HepG2 (cell line): ENCODE results near the gene CARS1. TPM values are rescaled to one million over a fixed set of nuclear protein-coding genes. Genes with fewer than 3 reads are reported as not detected.

Source experiments
- ATAC-seq: fragments of 200-7000 bp; cut with Tn5 transposase; 3 replicates; pipeline ENCODE4 v1.9.1; 2020; ENCODE audit warnings: mild to moderate bottlenecking, moderate library complexity
- BruUV-seq: library from RNA; stranded (reverse); fragments of 400-500 nt; replicated peaks from 2 replicates; lab custom pipeline; 2021; lab: Mats Ljungman, UMichigan
- CTCF ChIA-PET: fragments of 300-600 bp; formaldehyde crosslinking; extraction: SDS; loops from one replicate; lab custom pipeline; 2021; ENCODE audit warnings: low total read pairs, inconsistent platforms, low intra/inter-chr PET ratio; lab: Yijun Ruan, JAX
- POLR2A ChIA-PET: fragments of 350-600 bp; sonication (Branson Sonifier 250); formaldehyde crosslinking; loops from one replicate; lab custom pipeline; 2020; ENCODE audit warnings: antibody characterized with exemption, inconsistent platforms; lab: Yijun Ruan, JAX
- DNase-seq: peaks from one replicate; pipeline ENCODE4 v3.0.0-alpha.2; 2015; ENCODE audit warnings: low spot score
- FAIRE-seq: peaks from 3 replicates; lab custom pipeline; 2011; peaks lifted over from hg19 to GRCh38; lab: Jason Lieb, UNC
- H2AFZ ChIP-seq: one replicate; pipeline ENCODE4 v1.6.1; 2011; ENCODE audit warnings: low read length, inconsistent platforms
- H3K27ac ChIP-seq: fragments of 300-600 bp; 3 replicates; pipeline ENCODE4 v1.8.0; 2011; ENCODE audit warnings: mixed run types, mild to moderate bottlenecking, mixed read lengths, low read length, inconsistent platforms; ENCODE audit not compliant: insufficient read depth; ENCODE audit errors: extremely low read length
- H3K27me3 ChIP-seq, 2 experiments: fragments of 200-600 bp in 1 of 2; 2 replicates in 1 of 2; 3 replicates in 1 of 2; pipeline versions ENCODE4 v1.6.0 to v1.8.0; 2011; ENCODE audit warnings: low read length in 2 of 2, mild to moderate bottlenecking in 2 of 2, moderate library complexity in 2 of 2, inconsistent platforms in 1 of 2; ENCODE audit not compliant: insufficient read depth in 2 of 2, control insufficient read depth in 1 of 2
- H3K36me3 ChIP-seq, 2 experiments: fragments of 200-600 bp in 1 of 2; replicated peaks in 1 of 2; 2 replicates in 1 of 2; 3 replicates in 1 of 2; pipeline versions ENCODE4 v1.5.1 to v1.8.0; 2011; ENCODE audit warnings: low read length in 2 of 2, inconsistent platforms in 1 of 2; ENCODE audit not compliant: insufficient read depth in 2 of 2, control insufficient read depth in 1 of 2
- H3K4me1 ChIP-seq: 2 replicates; pipeline ENCODE4 v1.5.1; 2012; ENCODE audit warnings: low read length, inconsistent platforms; ENCODE audit not compliant: insufficient read depth
- H3K4me2 ChIP-seq: 2 replicates; pipeline ENCODE4 v1.6.0; 2011; ENCODE audit warnings: low read depth, low read length, inconsistent platforms
- H3K4me3 ChIP-seq, 3 experiments: fragments of 200-600 bp in 1 of 3; sonication (generic), shearing (Covaris generic) in 1 of 3; replicated peaks in 1 of 3; 2 replicates each; pipeline ENCODE4 v1.5.1; 2011 to 2016; ENCODE audit warnings: low read length in 3 of 3, inconsistent platforms in 2 of 3, low read depth in 2 of 3, mild to moderate bottlenecking in 2 of 3, control low read depth in 1 of 3, mixed read lengths in 1 of 3; ENCODE audit not compliant: insufficient read depth in 1 of 3
- H3K79me2 ChIP-seq: one replicate; pipeline ENCODE4 v1.6.1; 2011; ENCODE audit warnings: low read length, inconsistent platforms; ENCODE audit not compliant: insufficient read depth
- H3K9ac ChIP-seq: 2 replicates; pipeline ENCODE4 v1.6.0; 2011; ENCODE audit warnings: mild to moderate bottlenecking, low read depth, low read length, inconsistent platforms; ENCODE audit not compliant: insufficient read depth
- H3K9me3 ChIP-seq: 2 replicates; pipeline ENCODE4 v1.5.1; 2012; ENCODE audit warnings: mild to moderate bottlenecking, low read length
- H4K20me1 ChIP-seq: 2 replicates; pipeline ENCODE4 v1.6.0; 2011; ENCODE audit warnings: inconsistent platforms, mild to moderate bottlenecking, low read length, moderate library complexity; ENCODE audit not compliant: insufficient read depth
- ATF7 ChIP-seq, 2 experiments: fragments of 450-650 bp in 1 of 2; sonication (generic) in 1 of 2; formaldehyde crosslinking in 1 of 2; IDR thresholded peaks; 2 replicates each; pipeline versions ENCODE4 v1.4.0 to v1.6.1; 2016 to 2020; ENCODE audit warnings: antibody characterized with exemption in 1 of 2, mild to moderate bottlenecking in 1 of 2, missing genetic modification reagents in 1 of 2
- ELF1 ChIP-seq: sonication (generic); formaldehyde crosslinking; IDR thresholded peaks from 2 replicates; pipeline ENCODE4 v1.4.0; 2020; ENCODE audit warnings: missing genetic modification reagents
- KLF12 ChIP-seq: sonication (generic); formaldehyde crosslinking; IDR thresholded peaks from 2 replicates; pipeline ENCODE4 v1.4.0; 2020; ENCODE audit warnings: missing genetic modification reagents, borderline replicate concordance
- KLF6 ChIP-seq: IDR thresholded peaks from 2 replicates; pipeline ENCODE4 v1.8.0; 2016; ENCODE audit warnings: missing biosample characterization, missing genetic modification reagents
- MAFK ChIP-seq, 2 experiments: IDR thresholded peaks in 1 of 2; conservative IDR thresholded peaks in 1 of 2; 2 replicates each; pipeline ENCODE4 v1.6.1; 2011; ENCODE audit warnings: improper control_type of control experiment in 2 of 2, low read length in 2 of 2
- REL ChIP-seq: sonication (generic); formaldehyde crosslinking; conservative IDR thresholded peaks from 2 replicates; pipeline ENCODE4 v1.8.0; 2022; ENCODE audit warnings: mild to moderate bottlenecking, missing genetic modification reagents, moderate library complexity
- SAP130 ChIP-seq: IDR thresholded peaks from 2 replicates; pipeline ENCODE4 v1.6.1; 2016; ENCODE audit warnings: low read depth
- SNAPC5 ChIP-seq: sonication (generic); formaldehyde crosslinking; IDR thresholded peaks from 2 replicates; pipeline ENCODE4 v1.8.1; 2023; ENCODE audit warnings: mild to moderate bottlenecking, missing genetic modification reagents, borderline replicate concordance
- SRSF9 ChIP-seq: fragments of 200-400 bp; formaldehyde crosslinking; IDR thresholded peaks from 2 replicates; pipeline ENCODE4 v1.6.1; 2018; ENCODE audit warnings: borderline replicate concordance, mild to moderate bottlenecking, low read depth, low read length; ENCODE audit not compliant: insufficient read depth, poor library complexity, severe bottlenecking
- ZBED4 ChIP-seq: sonication (generic); formaldehyde crosslinking; IDR thresholded peaks from 2 replicates; pipeline ENCODE4 v1.4.0; 2020; ENCODE audit warnings: missing genetic modification reagents, borderline replicate concordance
- ZNF224 ChIP-seq: sonication (generic); formaldehyde crosslinking; IDR thresholded peaks from 2 replicates; pipeline ENCODE4 v1.5.0; 2020; ENCODE audit warnings: mild to moderate bottlenecking, missing genetic modification reagents
- ZNF616 ChIP-seq: sonication (generic); formaldehyde crosslinking; IDR thresholded peaks from 2 replicates; pipeline ENCODE4 v1.5.0; 2020; ENCODE audit warnings: low read depth, mild to moderate bottlenecking, missing genetic modification reagents
- ZNF883 ChIP-seq: sonication (generic); formaldehyde crosslinking; IDR thresholded peaks from 2 replicates; pipeline ENCODE4 v1.5.1; 2020; ENCODE audit warnings: mild to moderate bottlenecking, missing genetic modification reagents; ENCODE audit errors: not compliant biosample characterization
- ZSCAN21 ChIP-seq: sonication (generic); formaldehyde crosslinking; IDR thresholded peaks from 2 replicates; pipeline ENCODE4 v1.8.0; 2022; ENCODE audit warnings: mild to moderate bottlenecking, missing genetic modification reagents, moderate library complexity, borderline replicate concordance
- WGBS: methylation state at CpG from one replicate; pipeline ENCODE4 v1.1.6; 2017; ENCODE audit warnings: low lambda C conversion rate; 5-methylcytosine and 5-hydroxymethylcytosine counted together
- in situ Hi-C: cut with HindIII; loops from 2 replicates; pipeline ENCODE4 v1.10.0; 2017; ENCODE audit warnings: low pct_unique_long_range_greater_than_20kb; ENCODE audit not compliant: extremely low pct_ligation_motif_present
- intact Hi-C: fragments of 100-400 bp; cut with micrococcal nuclease; formaldehyde crosslinking; loops from one replicate; pipeline ENCODE4 v1.10.0; 2022; ENCODE audit not compliant: unreplicated experiment
- polyA plus RNA-seq, 8 experiments: library from polyadenylated mRNA; depleted of rRNA in 3 of 8; stranded (reverse) in 7 of 8; unstranded in 1 of 8; fragments of >200 nt; fragmentation: Illumina TruSeq in 4 of 8; extraction: Trizol in 4 of 8; gene quantifications; 2 replicates each; pipeline versions ENCODE4 v1.2.1 to v1.2.3, GENCODE V29; 2011 to 2016; ENCODE audit warnings: low read depth in 4 of 8, missing spikeins in 1 of 8, mixed read lengths in 1 of 8; ENCODE audit not compliant: insufficient read depth in 1 of 8
- total RNA-seq, 5 experiments: library from RNA; depleted of rRNA; stranded (reverse); fragments of >200 nt; fragmentation: Illumina TruSeq; extraction: Trizol; gene quantifications; 2 replicates each; pipeline ENCODE4 v1.2.3, GENCODE V29; 2016; ENCODE audit warnings: low read depth in 1 of 5

Gene CARS1
- total and polyA plus RNA-seq, 2 of the 13 experiments (the other 11 are each of a cell fraction or from before 2014, with no cell fraction given): 33.8 to 47.0 TPM

DNA sequence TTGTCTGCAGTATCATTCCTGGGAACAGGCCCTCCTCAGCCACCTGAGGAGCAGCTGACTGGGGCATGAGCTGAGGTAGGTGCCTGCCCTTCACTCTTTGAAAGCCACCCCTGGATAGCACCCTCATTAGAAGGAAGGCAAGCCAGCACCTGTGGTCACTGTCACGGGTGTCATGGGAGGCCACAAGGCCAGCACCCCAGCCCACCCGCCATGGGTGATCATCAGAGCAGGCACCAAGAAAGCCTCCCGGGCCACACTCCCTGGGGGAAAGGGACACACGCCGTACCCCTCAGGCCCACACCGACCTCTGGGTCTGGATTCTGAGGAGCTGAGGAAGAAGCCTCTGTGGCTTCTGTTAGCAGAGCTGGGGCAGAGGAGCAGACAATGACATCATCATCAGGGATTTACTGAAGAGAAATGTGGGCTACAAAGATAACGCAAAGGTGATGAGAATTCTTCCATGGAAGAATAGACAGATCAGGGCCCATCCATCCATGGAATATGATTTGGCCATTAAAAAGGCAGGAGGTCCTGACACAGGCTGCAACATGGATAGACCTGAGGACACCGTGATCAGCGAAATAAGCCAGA lies 48.4 kb downstream of the CARS1 start:
- ChIA-PET POLR2A (no interaction called here), CTCF (no interaction called here)
- Histone ChIP-seq H2AFZ (no peak overlapping the region), H3K9me3 (no peaks in the 10 kb centered on the region), H3K27ac (no peak overlapping the region), H3K36me3 (peaks cover 14 to 56% of the 10 kb centered on the region in 2 experiments), H4K20me1 (no peaks in the 10 kb centered on the region), H3K79me2 (no peaks in the 10 kb centered on the region), H3K9ac (no peak overlapping the region), H3K4me3 (no peak overlapping the region), H3K27me3 (no peaks in the 10 kb centered on the region), H3K4me1 (no peaks in the 10 kb centered on the region), H3K4me2 (no peak overlapping the region)
- BruUV-seq: no TSS peak
- in situ Hi-C loops (no loop called here), intact Hi-C loops (no loop called here)
- FAIRE-seq (no peak), DNase-seq (no peak), ATAC-seq (no peak)
- TF ChIP-seq KLF6 (CRISPR knock-in tag) (no peak), ATF7 (IDR thresholded peaks at IDR 0.05) (peak; percentile 87), ATF7 (CRISPR knock-in tag; IDR thresholded peaks at IDR 0.05) (no peak)
- WGBS: 95% methylated on average over 5 of the region's 9 CpGs

DNA sequence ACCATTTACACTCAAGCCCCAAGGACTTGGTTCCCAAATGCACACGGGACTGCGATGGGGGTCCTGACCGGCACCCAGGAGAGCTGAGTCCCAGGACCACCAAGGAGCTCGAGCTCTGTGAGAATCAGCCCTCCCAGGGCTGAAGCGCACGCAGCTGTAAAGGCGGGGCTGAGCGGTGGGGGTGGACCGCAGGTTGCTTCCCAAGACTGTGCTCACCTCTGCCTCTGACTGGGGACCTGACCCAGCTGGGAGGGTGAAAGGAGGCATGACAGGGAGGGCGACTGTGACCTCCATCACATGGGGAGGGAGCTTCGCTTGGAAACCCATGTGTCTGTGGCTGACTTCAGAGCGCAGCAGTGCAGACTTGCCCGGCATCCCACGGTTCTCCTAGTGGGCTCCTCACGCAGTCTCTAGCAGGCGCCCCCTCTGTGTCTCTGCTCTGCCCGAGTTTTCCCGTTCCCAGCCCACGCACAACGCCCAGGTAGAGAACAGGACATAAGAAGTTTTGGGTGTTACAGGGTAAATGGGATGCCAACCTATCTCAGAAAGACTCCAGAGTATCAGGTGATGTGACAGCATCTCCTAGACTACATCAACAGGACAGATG lies 49.7 kb downstream of the CARS1 start:
- DNase-seq: no peak
- no peaks in the 10 kb centered on the region for H4K20me1 ChIP-seq
- H3K9me3 ChIP-seq: no peaks in the 10 kb centered on the region
- ChIA-PET POLR2A (no interaction called here), CTCF (no interaction called here)
- no peak for ATAC-seq
- no peak overlapping the region for H2AFZ ChIP-seq
- H3K27ac ChIP-seq: no peak overlapping the region
- H3K27me3 ChIP-seq: no peaks in the 10 kb centered on the region; a peak in 1 of 5 replicates
- no TSS peak for BruUV-seq
- FAIRE-seq: no peak
- intact Hi-C loops: no loop called here
- no peak overlapping the region for H3K4me2 ChIP-seq
- peaks cover 22 to 66% of the 10 kb centered on the region in 2 experiments; a peak in 4 of 5 replicates for H3K36me3 ChIP-seq
- H3K9ac ChIP-seq: no peak overlapping the region
- 95% methylated on average over 19 of the region's 20 CpGs for WGBS
- H3K4me3 ChIP-seq: no peak overlapping the region
- H3K79me2 ChIP-seq: no peaks in the 10 kb centered on the region
- in situ Hi-C loops: no loop called here
- H3K4me1 ChIP-seq: no peaks in the 10 kb centered on the region
- TF ChIP-seq ELF1 (CRISPR knock-in tag) (no peak), MAFK (conservative IDR thresholded peaks at IDR 0.05 in 1 of 2, IDR thresholded peaks at IDR 0.05 in 1 of 2; ENCODE audit: low read length in 2 of 2) (no peak), ZNF224 (CRISPR knock-in tag) (no peak), ZNF883 (CRISPR knock-in tag) (no peak), ZSCAN21 (CRISPR knock-in tag) (no peak), SAP130 (no peak), KLF12 (CRISPR knock-in tag) (no peak), SRSF9 (no peak), ZBED4 (CRISPR knock-in tag) (no peak), REL (CRISPR knock-in tag) (no peak), ZNF616 (CRISPR knock-in tag) (no peak), SNAPC5 (CRISPR knock-in tag) (no peak)
